Tibial artery (tissue), 4 donors: ENCODE measurements around the gene PCDHA8.
"Not testable (repeated sequence)": the region's sequence is repeated elsewhere in the genome, so short reads cannot be mapped to it uniquely, and the experiment has no call there.

ENCODE experiments used
- DNase-seq, 2 donors: peaks; one replicate each; pipeline ENCODE4 v3.0.0-alpha.2; 2019
- H3K27ac ChIP-seq, 2 donors: fragments of 200-600 bp; sonication (generic) in 1 of 2; 1 replicate in 1 of 2; 2 replicates in 1 of 2; pipeline ENCODE4 v1.5.1; 2018 to 2019; ENCODE audit warnings: mild to moderate bottlenecking in 1 of 2
- H3K27me3 ChIP-seq, 2 donors: fragments of 200-600 bp; sonication (generic) in 1 of 2; one replicate each; pipeline versions ENCODE4 v1.5.1 to v1.6.0; 2016 to 2019
- H3K36me3 ChIP-seq, 3 donors: fragments of 200-600 bp; sonication (generic) in 2 of 3; one replicate each; pipeline ENCODE4 v1.5.1; 2016 to 2019; ENCODE audit warnings: mild to moderate bottlenecking in 2 of 3
- H3K4me1 ChIP-seq, 4 donors: fragments of 200-600 bp; sonication (generic) in 2 of 4; 1 replicate in 3 of 4; 2 replicates in 1 of 4; pipeline ENCODE4 v1.5.1; 2016 to 2019
- H3K4me3 ChIP-seq, 2 donors: fragments of 200-600 bp; sonication (generic) in 1 of 2; 1 replicate in 1 of 2; 2 replicates in 1 of 2; pipeline ENCODE4 v1.5.1; 2018 to 2019; ENCODE audit warnings: mild to moderate bottlenecking in 2 of 2
- H3K9me3 ChIP-seq, 3 donors: fragments of 200-600 bp; sonication (generic) in 1 of 3; one replicate each; pipeline ENCODE4 v1.5.1; 2016 to 2019
- intact Hi-C: fragments of 100-400 bp; cut with DNase I; formaldehyde crosslinking; loops from one replicate; pipeline ENCODE4 v1.15.0; 2023; ENCODE audit warnings: low total_unique reads
- TF ChIP-seq, protein P1 (sequence below), 2 experiments: fragments of 200-600 bp in 1 of 2; fragments of 450-650 bp in 1 of 2; IDR thresholded peaks; one replicate each; pipeline ENCODE4 v1.5.1; 2017 to 2019; ENCODE audit warnings: antibody characterized with exemption in 2 of 2, mild to moderate bottlenecking in 1 of 2, moderate library complexity in 1 of 2

PCDHA8 gene

DNA sequence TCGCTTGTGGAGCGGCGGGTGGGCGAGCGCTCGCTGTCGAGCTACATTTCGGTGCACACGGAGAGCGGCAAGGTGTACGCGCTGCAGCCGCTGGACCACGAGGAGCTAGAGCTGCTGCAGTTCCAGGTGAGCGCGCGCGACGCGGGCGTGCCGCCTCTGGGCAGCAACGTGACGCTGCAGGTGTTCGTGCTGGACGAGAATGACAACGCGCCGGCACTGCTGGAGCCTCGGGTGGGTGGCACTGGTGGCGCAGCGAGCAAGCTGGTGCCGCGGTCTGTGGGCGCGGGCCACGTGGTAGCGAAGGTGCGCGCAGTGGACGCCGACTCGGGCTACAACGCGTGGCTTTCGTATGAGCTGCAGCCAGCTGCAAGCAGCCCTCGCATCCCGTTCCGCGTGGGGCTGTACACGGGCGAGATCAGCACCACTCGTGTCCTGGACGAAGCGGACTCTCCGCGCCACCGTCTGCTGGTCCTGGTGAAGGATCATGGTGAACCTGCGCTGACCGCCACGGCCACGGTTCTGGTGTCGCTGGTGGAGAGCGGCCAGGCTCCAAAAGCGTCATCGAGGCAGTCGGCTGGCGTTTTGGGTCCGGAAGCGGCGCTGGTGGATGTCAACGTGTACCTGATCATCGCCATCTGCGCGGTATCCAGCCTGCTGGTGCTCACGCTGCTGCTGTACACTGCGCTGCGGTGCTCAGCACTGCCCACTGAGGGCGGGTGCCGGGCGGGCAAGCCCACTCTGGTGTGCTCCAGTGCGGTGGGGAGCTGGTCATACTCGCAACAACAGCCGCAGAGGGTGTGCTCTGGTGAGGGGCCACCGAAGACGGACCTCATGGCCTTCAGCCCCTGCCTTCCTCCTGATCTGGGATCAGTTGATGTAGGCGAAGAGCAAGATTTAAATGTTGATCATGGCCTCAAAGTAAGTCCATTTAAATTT lies 2.1 kb downstream of the PCDHA8 start:
- DNase-seq = no peak
- Histone ChIP-seq H3K27ac (no peak overlapping the region), H3K27me3 (peaks cover 0 to 4% of the 10 kb centered on the region in 2 donors), H3K36me3 (no peaks in the 10 kb centered on the region), H3K4me1 (no peaks in the 10 kb centered on the region), H3K9me3 (peaks cover 0 to 40% (median 38%) of the 10 kb centered on the region in 3 donors), H3K4me3 (no peak overlapping the region)
- intact Hi-C loops = no loop called here
- TF ChIP-seq, protein P1, sequence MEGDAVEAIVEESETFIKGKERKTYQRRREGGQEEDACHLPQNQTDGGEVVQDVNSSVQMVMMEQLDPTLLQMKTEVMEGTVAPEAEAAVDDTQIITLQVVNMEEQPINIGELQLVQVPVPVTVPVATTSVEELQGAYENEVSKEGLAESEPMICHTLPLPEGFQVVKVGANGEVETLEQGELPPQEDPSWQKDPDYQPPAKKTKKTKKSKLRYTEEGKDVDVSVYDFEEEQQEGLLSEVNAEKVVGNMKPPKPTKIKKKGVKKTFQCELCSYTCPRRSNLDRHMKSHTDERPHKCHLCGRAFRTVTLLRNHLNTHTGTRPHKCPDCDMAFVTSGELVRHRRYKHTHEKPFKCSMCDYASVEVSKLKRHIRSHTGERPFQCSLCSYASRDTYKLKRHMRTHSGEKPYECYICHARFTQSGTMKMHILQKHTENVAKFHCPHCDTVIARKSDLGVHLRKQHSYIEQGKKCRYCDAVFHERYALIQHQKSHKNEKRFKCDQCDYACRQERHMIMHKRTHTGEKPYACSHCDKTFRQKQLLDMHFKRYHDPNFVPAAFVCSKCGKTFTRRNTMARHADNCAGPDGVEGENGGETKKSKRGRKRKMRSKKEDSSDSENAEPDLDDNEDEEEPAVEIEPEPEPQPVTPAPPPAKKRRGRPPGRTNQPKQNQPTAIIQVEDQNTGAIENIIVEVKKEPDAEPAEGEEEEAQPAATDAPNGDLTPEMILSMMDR (IDR thresholded peaks at IDR 0.05) = no peak

DNA sequence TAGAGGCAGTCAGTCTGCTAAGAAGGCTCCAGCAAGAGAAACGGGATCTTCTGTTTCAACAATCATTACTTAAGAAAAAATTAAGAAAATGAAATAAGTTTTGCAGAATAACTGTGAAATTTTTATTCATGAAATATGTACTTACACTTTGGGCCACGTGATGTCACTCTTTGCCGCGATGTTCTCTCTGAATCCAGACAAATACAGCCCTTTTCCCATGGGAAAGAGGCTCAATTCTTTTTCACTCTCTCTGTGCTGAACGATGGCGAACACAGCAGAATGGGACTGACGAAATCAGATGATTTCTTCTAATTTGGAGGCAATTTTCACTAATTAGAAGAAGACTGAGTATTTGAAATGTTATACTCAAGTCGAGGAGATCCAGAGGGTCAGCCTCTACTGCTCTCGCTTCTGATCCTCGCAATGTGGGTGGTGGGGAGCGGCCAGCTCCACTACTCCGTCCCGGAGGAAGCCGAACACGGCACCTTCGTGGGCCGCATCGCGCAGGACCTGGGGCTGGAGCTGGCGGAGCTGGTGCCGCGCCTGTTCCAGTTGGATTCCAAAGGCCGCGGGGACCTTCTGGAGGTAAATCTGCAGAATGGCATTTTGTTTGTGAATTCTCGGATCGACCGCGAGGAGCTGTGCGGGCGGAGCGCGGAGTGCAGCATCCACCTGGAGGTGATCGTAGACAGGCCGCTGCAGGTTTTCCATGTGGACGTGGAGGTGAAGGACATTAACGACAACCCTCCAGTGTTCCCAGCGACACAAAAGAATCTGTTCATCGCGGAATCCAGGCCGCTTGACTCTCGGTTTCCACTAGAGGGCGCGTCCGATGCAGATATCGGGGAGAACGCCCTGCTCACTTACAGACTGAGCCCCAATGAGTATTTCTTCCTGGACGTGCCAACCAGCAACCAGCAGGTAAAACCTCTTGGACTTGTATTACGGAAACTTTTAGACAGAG lies 7.4 kb downstream of the PCDHA8 start, which contains the start of gene PCDHA9:
PCDHA9 (plus strand) TSS at position 244 of the 964 bp plus-strand sequence; CDS start at position 358, 114 bp downstream.
- DNase-seq, intact Hi-C loops, H3K4me3 ChIP-seq, H3K36me3 ChIP-seq, H3K4me1 ChIP-seq, H3K27ac ChIP-seq, H3K27me3 ChIP-seq: not testable (repeated sequence)
- H3K9me3 ChIP-seq = peaks cover 4 to 52% (median 26%) of the 10 kb centered on the region in 3 donors

DNA sequence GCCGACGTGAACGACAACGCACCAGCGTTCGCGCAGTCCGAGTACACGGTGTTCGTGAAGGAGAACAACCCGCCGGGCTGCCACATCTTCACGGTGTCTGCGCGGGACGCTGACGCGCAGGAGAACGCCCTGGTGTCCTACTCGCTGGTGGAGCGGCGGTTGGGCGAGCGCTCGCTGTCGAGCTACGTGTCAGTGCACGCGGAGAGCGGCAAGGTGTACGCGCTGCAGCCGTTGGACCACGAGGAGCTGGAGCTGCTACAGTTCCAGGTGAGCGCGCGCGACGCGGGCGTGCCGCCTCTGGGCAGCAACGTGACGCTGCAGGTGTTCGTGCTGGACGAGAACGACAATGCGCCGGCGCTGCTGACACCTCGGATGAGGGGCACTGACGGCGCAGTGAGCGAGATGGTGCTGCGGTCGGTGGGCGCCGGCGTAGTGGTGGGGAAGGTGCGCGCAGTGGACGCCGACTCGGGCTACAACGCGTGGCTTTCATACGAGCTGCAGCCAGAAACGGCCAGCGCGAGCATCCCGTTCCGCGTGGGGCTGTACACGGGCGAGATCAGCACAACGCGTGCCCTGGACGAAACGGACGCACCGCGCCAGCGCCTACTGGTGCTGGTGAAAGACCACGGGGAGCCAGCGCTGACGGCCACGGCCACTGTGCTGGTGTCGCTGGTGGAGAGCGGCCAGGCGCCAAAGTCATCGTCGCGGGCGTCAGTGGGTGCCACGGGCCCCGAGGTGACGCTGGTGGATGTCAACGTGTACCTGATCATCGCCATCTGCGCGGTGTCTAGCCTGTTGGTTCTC lies 9.0 kb downstream of the PCDHA8 start:
- H3K27me3 ChIP-seq, intact Hi-C loops, H3K4me1 ChIP-seq, H3K27ac ChIP-seq, H3K36me3 ChIP-seq, H3K4me3 ChIP-seq, DNase-seq: not testable (repeated sequence)
- peaks cover 4 to 52% (median 25%) of the 10 kb centered on the region in 3 donors for H3K9me3 ChIP-seq

DNA sequence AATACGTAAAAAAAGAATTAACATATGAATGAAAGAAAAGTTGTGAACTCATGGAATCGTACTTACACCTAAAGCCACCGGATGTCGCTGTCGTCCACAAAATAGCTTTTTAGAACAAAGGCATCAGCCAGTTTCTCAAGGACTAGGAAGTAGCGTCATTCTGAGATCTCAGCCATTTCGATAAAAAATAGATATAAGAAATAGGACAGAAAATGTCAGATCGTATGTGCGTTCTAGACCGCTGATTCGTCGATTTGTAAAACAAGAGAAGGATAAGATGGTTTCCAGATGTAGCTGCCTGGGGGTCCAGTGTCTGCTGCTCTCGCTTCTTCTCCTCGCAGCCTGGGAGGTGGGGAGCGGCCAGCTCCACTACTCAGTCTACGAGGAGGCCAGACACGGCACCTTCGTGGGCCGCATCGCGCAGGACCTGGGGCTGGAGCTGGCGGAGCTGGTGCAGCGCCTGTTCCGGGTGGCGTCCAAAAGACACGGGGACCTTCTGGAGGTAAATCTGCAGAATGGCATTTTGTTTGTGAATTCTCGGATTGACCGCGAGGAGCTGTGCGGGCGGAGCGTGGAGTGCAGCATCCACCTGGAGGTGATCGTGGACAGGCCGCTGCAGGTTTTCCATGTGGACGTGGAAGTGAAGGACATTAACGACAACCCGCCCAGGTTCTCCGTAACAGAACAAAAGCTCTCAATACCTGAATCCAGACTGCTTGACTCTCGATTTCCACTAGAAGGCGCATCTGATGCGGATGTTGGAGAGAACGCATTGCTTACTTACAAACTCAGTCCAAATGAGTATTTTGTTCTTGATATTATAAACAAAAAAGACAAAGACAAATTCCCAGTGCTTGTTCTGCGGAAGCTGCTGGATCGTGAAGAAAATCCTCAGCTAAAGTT lies 15.0 kb downstream of the PCDHA8 start, which contains the start of gene PCDHA10:
PCDHA10 (plus strand) TSS at position 126 of the 903 bp plus-strand sequence; CDS start at position 278, 152 bp downstream.
- Histone ChIP-seq H3K4me1 (no peaks in the 10 kb centered on the region), H3K4me3 (no peak within 1 kb of the TSS), H3K9me3 (peaks cover 0 to 47% (median 26%) of the 10 kb centered on the region in 3 donors), H3K27ac (no peak within 1 kb of the TSS), H3K36me3 (no peaks in the 10 kb centered on the region), H3K27me3 (peaks cover 0 to 5% of the 10 kb centered on the region in 2 donors)
- intact Hi-C loops = no loop called here
- TF ChIP-seq, protein P1 (IDR thresholded peaks at IDR 0.05) = no peak
- DNase-seq = no peak

DNA sequence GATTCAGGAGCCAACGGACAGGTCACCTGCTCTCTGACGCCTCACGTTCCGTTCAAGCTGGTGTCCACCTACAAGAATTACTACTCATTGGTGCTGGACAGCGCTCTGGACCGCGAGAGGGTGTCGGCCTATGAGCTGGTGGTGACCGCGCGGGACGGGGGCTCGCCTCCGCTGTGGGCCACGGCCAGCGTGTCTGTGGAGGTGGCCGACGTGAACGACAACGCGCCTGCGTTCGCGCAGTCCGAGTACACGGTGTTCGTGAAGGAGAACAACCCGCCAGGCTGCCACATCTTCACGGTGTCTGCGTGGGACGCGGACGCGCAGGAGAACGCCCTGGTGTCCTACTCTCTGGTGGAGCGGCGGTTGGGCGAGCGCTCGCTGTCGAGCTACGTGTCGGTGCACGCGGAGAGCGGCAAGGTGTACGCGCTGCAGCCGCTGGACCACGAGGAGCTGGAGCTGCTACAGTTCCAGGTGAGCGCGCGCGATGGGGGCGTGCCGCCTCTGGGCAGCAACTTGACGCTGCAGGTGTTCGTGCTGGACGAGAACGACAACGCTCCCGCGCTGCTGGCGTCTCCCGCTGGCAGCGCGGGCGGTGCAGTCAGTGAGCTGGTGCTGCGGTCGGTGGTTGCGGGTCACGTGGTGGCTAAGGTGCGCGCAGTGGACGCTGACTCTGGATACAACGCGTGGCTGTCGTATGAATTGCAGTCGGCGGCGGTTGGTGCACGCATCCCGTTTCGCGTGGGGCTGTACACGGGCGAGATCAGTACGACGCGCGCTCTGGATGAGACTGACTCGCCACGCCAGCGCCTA lies 16.4 kb downstream of the PCDHA8 start:
- no peaks in the 10 kb centered on the region for H3K36me3 ChIP-seq
- peaks cover 0 to 5% of the 10 kb centered on the region in 2 donors for H3K27me3 ChIP-seq
- no peaks in the 10 kb centered on the region for H3K4me1 ChIP-seq
- no peak overlapping the region for H3K27ac ChIP-seq
- no peak overlapping the region for H3K4me3 ChIP-seq
- DNase-seq = no peak
- TF ChIP-seq, protein P1 (IDR thresholded peaks at IDR 0.05) = no peak
- H3K9me3 ChIP-seq = peaks cover 0 to 56% (median 37%) of the 10 kb centered on the region in 3 donors
- intact Hi-C loops = no loop called here
